Neural cell (in vitro differentiated cells): Measurements from ENCODE around the gene SALL4.

Experiments used
- EP300 ChIP-seq: fragments of 450-650 bp; conservative IDR thresholded peaks from 2 replicates; pipeline ENCODE4 v1.6.1; 2014; ENCODE audit warnings: antibody characterized with exemption, mild to moderate bottlenecking, moderate library complexity; ENCODE audit not compliant: poor library complexity, severe bottlenecking
- EZH2 ChIP-seq: fragments of 200-600, 300-800 bp; shearing (Covaris generic), sonication (generic); IDR thresholded peaks from 2 replicates; pipeline ENCODE4 v1.6.1; 2014; ENCODE audit warnings: antibody characterized with exemption, low read length, borderline replicate concordance, mild to moderate bottlenecking; ENCODE audit not compliant: insufficient read depth, poor library complexity, severe bottlenecking
- MXI1 ChIP-seq: fragments of 450-650 bp; conservative IDR thresholded peaks from 2 replicates; pipeline ENCODE4 v1.6.1; 2014; ENCODE audit warnings: antibody characterized with exemption, mild to moderate bottlenecking; ENCODE audit not compliant: poor library complexity, severe bottlenecking
- POLR2AphosphoS5 ChIP-seq: IDR thresholded peaks from 2 replicates; pipeline ENCODE4 v1.6.1; 2012
- RAD21 ChIP-seq: fragments of 450-650 bp; conservative IDR thresholded peaks from 2 replicates; pipeline ENCODE4 v1.6.1; 2014; ENCODE audit warnings: antibody characterized with exemption, mild to moderate bottlenecking, moderate library complexity
- SMC3 ChIP-seq: fragments of 450-650 bp; conservative IDR thresholded peaks from 2 replicates; pipeline ENCODE4 v1.6.1; 2014; ENCODE audit warnings: antibody characterized with exemption, mild to moderate bottlenecking, moderate library complexity; ENCODE audit not compliant: poor library complexity
- TAF1 ChIP-seq: IDR thresholded peaks from 2 replicates; pipeline ENCODE4 v1.6.1; 2012; ENCODE audit warnings: low read depth
- TF ChIP-seq, protein P1 (sequence below): fragments of 450-650 bp; IDR thresholded peaks from 2 replicates; pipeline ENCODE4 v1.5.1; 2014; ENCODE audit warnings: antibody characterized with exemption, mild to moderate bottlenecking, moderate library complexity; ENCODE audit not compliant: poor library complexity, severe bottlenecking
- TF ChIP-seq, protein P2 (sequence below): IDR thresholded peaks from 2 replicates; pipeline ENCODE4 v1.6.1; 2012; ENCODE audit warnings: borderline replicate concordance

DNA sequence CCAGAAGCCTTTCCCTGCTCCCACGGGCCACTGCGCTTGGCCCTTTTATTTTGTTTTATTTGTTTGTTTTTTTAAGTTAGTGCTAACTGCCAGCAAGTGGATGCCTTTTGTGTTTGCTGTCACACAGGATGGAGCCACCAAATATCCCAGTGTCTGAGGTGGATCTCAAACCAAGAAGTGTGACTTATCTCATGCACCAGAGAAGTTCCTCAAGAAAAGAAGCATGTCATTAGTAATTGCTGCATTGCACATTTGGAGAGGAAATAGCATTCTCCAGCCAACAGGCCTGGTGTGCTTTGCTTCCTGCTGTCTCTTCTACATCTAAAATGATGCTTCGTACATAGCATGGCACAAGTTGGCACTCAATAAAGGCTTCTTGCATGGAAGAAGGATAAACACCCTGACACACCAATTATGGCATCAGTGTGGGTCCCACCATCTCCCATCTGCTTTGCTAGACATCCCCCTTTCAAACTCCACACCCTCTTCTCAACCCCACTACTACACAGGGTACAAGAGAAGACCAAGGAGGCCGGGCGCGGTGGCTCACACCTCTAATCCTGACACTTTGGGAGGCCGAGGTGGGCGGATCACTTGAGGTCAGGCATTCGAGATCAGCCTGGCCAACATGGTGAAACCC is 32.2 kb downstream of the SALL4 start:
- TF ChIP-seq, protein P1, sequence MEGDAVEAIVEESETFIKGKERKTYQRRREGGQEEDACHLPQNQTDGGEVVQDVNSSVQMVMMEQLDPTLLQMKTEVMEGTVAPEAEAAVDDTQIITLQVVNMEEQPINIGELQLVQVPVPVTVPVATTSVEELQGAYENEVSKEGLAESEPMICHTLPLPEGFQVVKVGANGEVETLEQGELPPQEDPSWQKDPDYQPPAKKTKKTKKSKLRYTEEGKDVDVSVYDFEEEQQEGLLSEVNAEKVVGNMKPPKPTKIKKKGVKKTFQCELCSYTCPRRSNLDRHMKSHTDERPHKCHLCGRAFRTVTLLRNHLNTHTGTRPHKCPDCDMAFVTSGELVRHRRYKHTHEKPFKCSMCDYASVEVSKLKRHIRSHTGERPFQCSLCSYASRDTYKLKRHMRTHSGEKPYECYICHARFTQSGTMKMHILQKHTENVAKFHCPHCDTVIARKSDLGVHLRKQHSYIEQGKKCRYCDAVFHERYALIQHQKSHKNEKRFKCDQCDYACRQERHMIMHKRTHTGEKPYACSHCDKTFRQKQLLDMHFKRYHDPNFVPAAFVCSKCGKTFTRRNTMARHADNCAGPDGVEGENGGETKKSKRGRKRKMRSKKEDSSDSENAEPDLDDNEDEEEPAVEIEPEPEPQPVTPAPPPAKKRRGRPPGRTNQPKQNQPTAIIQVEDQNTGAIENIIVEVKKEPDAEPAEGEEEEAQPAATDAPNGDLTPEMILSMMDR = no peak
- no peak for TF ChIP-seq RAD21
- TF ChIP-seq POLR2AphosphoS5 = no peak
- no peak for TF ChIP-seq EZH2
- TF ChIP-seq TAF1 = no peak
- TF ChIP-seq, protein P2, sequence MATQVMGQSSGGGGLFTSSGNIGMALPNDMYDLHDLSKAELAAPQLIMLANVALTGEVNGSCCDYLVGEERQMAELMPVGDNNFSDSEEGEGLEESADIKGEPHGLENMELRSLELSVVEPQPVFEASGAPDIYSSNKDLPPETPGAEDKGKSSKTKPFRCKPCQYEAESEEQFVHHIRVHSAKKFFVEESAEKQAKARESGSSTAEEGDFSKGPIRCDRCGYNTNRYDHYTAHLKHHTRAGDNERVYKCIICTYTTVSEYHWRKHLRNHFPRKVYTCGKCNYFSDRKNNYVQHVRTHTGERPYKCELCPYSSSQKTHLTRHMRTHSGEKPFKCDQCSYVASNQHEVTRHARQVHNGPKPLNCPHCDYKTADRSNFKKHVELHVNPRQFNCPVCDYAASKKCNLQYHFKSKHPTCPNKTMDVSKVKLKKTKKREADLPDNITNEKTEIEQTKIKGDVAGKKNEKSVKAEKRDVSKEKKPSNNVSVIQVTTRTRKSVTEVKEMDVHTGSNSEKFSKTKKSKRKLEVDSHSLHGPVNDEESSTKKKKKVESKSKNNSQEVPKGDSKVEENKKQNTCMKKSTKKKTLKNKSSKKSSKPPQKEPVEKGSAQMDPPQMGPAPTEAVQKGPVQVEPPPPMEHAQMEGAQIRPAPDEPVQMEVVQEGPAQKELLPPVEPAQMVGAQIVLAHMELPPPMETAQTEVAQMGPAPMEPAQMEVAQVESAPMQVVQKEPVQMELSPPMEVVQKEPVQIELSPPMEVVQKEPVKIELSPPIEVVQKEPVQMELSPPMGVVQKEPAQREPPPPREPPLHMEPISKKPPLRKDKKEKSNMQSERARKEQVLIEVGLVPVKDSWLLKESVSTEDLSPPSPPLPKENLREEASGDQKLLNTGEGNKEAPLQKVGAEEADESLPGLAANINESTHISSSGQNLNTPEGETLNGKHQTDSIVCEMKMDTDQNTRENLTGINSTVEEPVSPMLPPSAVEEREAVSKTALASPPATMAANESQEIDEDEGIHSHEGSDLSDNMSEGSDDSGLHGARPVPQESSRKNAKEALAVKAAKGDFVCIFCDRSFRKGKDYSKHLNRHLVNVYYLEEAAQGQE = no peak
- TF ChIP-seq EP300 = no peak
- no peak for TF ChIP-seq SMC3
- no peak for TF ChIP-seq MXI1
